Renal cortical epithelial cell (primary cell): ENCODE data around the gene SLC1A7. TPM values are rescaled to one million over a fixed set of nuclear protein-coding genes. Genes with fewer than 3 reads are reported as not detected.

Source experiments
- DNase-seq: peaks from one replicate; pipeline ENCODE4 v3.0.0-alpha.2; 2011; ENCODE audit warnings: low read depth
- total RNA-seq: library from RNA; depleted of rRNA; stranded (reverse); fragments of >200 nt; gene quantifications from 2 replicates; pipeline ENCODE4 v1.2.3, GENCODE V29; 2014

The SLC1A7 gene
- total RNA-seq, 1 donor from 2014 or later, result not detected

- DNase-seq, result no peak
Measured at GRCh38 chr1:53076721-53077598, 65.5 kb downstream of the SLC1A7 start.

DNA sequence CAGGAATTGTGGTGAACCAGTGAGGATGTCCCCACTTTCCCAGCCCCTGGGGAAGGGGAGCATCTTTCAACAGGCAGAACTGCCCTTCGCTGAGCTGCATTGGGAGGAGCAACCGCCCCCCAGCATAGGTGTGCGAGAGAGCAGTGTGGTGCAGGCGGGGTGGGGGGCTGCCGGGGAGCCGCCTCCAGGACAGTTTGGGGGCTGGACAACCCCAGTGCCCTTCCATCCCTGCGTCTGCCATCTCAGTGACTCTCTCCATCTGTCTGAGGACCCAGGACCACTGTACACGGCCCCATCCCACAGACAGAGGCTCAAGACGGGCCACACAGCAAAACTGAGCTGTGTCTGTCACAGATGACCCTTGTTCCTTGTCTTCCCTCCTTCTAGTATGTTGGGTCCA, 66.3 kb downstream of the SLC1A7 start:
- DNase-seq, result no peak

DNA sequence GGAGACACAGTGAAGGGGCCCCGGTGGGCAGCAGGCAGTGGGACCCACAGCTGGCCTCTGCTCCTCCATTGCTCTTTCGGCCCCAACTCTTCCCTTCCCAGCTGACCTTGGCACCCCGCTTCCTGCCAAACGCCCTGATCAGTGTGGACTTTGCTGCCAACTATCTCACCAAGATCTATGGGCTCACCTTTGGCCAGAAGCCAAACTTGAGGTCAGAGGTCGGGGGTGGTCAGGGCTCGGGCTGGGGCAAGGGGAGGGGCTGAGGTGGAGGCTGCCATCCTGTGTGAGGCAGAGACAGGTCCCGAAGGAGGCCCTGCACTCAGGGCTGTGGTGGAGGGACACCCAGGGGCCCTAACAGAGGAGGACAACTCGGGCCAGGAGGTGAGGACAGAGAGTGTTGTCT, 66.7 kb downstream of the SLC1A7 start:
- no peak for DNase-seq

GRCh38 chr1:53075206-53075605, 67.2 kb downstream of the SLC1A7 start:
- DNase-seq, result no peak

DNA sequence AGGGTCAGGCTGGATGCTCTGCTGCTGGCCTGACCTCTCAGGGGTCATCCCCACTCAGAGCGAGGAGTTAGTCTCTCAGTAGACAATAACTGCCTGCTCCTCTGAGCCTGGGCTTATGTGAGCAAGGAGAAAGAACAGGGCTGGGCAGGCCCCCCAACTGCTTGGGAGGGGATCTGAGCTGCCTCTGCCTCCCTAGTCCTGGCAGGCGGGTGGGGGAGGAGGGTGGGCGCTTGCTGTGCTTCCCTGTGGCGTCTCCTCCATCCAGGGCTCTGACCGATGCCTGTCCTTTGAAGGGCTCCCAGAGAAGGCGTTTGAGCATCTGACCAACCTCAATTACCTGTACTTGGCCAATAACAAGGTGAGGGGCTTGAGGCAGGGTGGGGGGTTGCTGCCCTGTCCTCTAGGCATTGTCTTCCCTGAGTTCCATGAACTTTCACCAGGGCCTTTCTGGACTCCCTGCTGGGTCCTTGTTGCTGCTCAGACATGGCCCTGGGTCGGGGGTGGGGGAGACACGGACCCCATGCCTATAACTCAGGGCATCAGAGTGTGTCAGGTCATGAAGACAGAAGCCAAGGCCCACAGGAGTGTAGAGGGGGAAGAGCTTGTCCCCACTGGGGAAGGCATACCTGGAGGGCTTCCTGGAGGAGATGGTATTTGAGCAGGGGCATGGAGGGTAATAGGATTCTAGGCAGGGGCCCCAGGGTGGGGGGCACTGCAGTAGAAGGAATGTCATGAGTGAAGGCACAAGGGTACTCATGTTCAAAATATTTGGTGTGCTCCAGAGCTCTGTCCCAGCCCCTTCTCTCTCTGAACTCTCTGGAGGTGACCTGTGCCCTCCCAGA, 67.9 kb downstream of the SLC1A7 start:
- no peak for DNase-seq

DNA sequence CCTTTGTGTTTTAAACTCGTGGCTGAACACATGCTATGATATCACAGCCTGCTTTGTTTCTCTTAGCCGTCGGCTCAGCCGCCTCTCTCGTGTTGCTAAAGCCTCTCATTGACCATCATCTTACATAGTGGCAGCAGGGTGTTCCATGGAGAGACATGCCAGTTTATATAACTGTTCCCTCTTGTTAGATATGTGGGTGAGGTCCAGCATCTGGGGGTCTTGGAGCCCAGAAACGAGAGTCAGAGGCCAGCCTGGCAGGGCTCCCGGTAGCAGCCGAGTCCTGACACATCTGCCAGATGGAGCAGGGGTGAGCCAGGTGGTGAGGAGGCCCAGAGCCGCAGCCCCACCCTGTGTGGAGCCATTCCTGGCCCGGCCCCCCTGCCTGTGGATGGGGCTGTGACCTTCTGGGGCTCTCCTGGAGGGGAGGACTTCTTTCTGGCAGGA, 68.5 kb downstream of the SLC1A7 start:
- no peak for DNase-seq

DNA sequence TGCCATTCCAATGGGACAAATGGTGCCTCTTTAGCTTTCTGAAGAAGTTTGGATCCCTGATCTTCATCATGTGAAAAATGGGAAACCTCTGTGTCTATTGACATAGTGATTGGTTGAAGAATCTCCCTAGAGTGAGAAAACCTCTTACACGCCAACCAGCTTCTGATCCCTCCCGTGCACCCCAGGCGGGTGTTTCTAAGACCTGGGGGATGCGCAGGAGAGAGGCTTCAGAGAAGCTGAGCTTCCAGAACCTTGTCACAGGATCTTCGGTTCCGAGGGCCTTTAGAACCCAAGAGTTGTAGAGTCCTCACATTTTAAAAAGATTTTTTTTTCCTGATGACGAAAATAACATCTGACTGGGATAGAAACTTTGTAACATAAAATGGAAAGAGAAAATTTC, 69.2 kb downstream of the SLC1A7 start:
- DNase-seq, result no peak

DNA sequence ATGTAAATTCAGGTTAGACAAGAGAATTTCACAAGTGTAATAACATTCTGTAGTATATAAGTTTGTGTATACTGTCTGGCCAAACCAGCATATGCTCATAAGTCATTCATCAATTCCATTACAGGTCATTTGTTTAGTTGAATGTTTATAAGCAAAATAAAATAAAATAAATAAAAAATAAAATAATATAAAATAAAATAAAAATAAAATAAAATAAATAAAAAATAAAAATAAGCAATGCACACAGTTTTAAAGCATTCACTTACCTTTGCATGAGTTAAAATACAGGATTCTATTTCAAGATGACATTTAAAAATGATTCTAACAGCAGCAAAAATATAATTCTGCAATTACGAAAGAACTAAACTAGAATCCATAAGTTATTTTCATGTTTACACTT, 70.5 kb downstream of the SLC1A7 start:
- DNase-seq, result no peak

- DNase-seq, result no peak
Measured at GRCh38 chr1:53071167-53071865, 71.1 kb downstream of the SLC1A7 start.

GRCh38 chr1:53070621-53071020, 71.8 kb downstream of the SLC1A7 start:
- DNase-seq, result no peak

- no peak for DNase-seq
Measured at GRCh38 chr1:53069663-53070327, 72.6 kb downstream of the SLC1A7 start.

DNA sequence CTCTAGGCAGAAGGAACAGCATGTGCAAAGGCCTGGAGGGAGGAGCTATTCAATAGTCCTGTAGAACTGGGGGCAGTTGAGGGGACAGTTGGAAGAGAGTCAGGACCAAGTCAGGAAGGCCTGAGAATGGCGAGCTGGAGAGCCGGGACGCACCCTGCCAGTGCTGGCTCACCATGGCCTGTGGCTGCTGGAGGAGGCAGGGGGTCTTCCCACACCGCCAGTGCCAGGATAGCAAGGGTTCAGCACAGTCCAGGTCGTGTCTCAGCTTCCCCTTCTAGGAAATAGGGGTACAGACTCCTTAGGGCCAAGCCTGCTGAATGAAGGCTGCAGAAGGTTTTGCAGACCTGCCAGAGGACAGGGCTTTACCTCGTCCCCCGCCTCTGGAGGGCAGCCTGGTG, 73.2 kb downstream of the SLC1A7 start:
- no peak for DNase-seq

- DNase-seq, result no peak
Measured at GRCh38 chr1:53068314-53069099, 73.9 kb downstream of the SLC1A7 start.

DNA sequence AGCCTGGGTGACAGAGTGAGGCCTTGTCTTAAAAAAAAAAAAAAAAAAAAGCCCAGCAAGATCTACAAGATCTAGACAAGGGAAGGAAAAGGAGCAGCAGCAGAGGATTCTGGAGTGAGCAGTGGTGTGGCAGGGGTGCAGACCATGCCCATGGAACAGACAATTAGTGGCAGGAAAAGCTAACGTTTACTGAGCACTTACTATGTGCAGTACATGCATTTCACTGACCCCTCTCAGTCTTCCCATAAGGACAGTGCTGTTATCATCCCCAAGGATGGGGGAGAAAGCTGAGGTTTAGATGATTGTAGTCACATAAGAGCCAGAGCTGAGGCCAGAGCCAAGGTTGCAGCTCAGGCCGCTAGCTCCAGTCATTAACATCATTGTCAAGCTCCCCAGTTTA, 74.6 kb downstream of the SLC1A7 start:
- no peak for DNase-seq

GRCh38 chr1:53066891-53067738, 75.3 kb downstream of the SLC1A7 start:
- no peak for DNase-seq

- DNase-seq, result no peak
Measured at GRCh38 chr1:53066488-53066887, 76.0 kb downstream of the SLC1A7 start.

DNA sequence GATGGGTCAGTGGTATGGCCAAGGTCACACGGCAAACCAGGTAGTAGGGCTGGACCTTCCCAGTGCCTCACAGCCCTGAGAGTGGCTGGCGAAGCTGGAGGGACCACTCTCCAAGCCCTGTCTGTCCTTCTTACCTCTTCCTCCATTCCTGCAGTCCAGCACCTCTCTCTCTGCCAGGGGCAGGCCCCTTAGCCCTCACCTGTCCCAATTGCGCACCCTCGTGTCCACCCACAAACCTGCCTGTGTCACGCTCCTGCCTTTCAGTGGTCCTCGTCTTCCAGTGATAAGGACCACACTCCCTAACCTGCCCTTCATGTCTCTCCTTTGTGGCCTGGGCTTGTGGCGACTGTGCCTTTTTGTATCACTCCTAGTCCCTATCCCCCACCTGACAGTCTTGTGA, 77.0 kb downstream of the SLC1A7 start:
- DNase-seq, result no peak

- DNase-seq, result no peak
Measured at GRCh38 chr1:53063744-53064515, 78.5 kb downstream of the SLC1A7 start.
